GM21529 (cell line): ENCODE data around the gene SNCA.

ENCODE experiments used
- ATAC-seq: cut with Tn5 transposase; IDR thresholded peaks from one replicate; pipeline ENCODE4 v1.9.1; 2021; ENCODE audit not compliant: unreplicated experiment

Gene SNCA

DNA sequence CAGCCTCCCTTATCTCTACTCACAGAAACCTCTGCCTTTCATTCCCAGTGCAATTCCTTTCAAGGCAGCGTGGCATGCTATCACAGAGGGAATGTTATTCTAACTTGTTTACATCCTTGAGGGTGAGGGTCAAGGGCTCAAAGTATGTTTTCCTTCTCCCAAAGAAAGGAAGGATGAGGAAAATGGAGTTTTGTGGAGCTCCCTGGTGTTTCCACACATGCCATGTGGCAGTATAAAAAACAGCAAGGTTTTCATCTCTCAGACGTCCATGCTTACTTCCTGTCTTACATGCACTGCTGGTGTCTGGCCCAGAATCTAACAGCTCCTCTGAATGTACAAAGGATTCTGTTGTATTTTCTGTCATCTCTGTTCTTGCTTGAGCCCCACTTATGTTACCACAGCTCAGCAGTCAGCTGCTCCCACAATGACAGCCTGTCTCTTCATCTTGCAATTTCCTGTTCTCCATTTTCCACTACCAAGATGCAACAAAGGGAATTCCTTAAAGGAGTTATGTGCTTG lies 128.0 kb downstream of the SNCA start:
- no peak for ATAC-seq

DNA sequence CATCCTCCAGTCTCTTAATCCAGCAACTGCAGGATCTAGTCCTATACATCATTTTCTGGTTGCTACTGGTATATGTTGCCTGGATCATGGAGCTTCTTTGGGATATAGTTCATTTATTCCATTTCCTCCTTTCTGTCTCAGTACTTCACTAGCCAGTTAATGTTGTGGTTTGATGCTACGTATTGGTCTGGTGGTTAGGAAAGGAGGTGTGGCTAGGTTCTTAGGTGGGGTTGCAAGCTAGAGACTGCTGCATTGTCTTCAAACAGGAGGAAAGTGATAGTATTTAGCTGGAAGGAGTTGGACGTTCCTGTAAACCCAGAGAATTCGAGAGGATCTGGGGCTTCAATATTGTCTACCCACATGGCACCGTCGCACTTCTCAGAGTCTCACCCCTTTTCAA lies 129.5 kb downstream of the SNCA start:
- ATAC-seq = no peak

DNA sequence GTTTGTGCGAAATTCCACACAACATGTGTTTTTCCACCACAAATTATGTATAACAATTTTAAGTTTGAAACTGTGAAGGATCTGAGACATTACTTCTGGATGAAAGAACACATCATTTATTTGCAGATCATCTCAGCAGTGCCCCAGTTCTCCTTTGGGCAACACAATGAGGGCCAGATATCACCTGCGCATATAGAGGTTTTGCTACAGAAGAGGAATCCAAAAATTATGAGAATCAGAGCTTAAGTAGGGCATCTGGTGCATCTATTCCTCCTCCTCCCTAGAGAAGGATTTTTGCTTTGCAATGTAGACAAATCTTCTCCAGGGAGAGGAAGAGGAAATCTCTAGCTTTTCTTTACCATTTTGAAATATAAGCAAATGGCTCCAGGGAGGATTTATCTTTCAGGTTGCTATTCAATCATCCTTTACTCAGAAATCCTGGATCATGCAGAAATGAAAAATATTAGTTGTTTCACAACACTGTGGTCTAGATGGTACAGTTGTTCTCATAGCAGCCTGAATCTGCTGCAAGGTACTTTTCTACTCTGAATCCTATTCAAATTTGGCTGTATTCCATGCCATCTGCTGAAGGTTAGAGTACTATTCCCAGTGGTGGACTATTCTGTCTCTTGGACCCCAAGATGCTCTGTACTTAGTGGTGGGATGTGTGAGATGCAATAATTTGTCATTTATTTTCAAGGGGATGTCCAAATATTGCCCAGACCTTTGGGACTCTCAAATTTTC lies 132.1 kb downstream of the SNCA start:
- ATAC-seq = no peak

DNA sequence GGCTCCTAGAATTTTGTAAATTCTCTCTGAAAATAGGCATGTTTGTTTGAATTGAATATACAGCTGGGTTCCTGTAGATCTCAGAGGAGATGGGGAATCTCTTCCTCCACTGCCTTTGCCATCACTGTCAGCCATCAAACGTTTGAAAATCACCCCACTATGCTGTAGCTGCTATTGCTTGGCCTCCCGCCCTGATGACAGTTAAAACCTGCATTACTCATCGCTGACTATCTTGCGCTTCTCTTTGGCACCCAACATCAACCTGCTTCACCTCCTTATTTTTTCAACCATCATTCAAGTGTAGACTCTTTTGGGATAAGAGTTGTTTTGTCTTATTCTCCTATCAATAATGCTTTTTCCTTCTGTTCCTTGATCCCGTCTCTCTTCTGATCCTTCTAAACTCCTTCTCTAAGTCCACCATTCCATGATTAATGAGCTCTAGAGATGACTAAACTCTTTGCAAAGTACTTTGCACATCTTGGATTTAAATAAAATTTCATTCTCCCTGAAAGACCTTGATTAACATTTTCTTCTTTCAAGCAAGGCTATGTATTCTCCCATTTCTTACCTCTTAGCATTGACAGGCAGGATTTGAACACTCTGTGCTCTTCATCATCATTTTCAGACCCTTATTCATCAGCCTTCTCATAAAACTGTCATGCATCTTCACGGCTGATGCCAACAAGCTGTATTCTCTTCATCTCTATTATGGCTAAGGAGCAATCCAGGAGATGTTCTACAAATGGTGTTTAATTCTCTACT lies 133.0 kb downstream of the SNCA start:
- ATAC-seq = no peak

DNA sequence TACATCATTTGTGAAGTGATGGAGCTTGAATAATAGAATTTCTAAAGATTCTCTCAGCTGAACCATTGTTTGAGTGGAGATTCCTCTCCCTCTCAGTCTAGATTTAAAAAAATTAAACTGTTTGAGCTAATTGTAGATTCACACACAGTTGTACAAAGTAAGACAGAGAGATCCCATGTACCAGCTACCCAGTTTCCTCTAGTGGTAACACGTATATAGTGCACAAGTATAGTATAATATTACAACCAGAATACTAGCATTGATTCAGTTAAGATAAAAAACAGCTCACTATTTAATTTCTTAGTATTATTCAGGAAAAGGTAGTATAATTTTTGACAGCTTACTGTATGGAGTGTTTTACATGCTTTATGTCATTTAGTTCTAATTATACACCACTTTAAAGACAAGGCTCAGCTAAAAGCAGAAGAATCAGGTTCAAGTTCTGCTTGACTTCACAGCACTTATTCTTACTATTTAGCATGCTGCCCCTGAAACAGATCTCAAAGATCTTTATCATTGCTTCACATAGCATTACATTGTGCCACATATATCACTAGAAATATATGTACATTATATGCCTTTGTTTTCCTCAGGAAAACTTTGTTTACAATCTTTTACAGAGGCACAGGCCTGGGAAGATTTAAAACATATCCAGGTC lies 136.1 kb downstream of the SNCA start:
- ATAC-seq = no peak

DNA sequence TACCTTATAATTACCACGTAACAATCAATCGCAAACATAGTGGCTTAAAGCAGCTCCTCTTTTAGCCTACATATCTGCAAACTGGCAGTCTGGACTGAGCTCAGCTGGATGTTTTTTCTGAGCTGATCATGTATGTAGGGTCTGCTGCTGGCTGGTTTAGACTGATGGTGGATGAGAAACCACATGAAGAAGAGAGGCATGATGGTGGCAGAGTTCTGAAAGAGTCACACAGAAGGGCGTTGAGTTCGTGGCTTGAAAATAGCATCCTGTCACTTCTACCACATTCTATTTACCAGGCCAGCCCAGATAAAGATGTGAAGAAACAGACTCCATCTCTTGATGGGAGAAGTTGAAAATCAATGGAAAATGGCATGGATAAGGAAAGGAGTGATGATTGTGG lies 151.3 kb downstream of the SNCA start:
- no peak for ATAC-seq

DNA sequence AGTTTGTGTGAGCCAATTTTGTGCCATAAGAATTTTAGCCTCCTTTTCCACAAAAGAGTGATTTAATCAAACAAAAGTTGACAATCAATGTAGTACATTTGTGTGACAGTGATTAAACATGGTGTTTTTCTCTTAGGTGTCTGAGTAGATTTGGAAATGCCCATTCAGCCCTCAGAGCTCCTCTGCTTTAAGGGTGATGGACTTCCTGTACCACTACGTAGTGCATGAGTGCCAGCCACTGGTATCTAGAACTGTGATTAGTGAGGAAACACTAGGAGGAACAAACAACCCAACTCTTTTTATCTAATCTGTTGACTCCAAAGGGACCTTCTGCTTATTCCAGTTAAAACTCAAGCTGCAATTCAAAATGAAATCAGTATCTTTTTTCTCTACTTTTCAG lies 151.7 kb downstream of the SNCA start:
- ATAC-seq = no peak

DNA sequence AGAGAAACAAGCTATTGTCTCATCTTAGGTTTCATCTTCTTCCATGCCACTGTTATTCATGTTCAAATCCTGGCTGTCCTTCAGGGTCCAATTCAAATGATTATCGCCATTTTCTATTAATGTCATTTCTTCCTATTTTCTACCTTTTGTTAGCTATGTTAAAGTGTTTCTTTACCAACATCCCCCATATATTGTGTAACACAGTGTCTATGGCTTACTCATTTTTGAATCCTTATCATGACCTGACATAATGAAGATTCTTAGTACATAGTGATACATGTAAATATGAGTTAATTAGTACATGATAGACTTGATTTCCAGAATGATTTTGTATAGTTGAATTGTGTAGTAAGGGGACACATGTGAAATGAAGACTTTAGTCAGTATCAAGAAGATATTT lies 152.4 kb downstream of the SNCA start:
- no peak for ATAC-seq

DNA sequence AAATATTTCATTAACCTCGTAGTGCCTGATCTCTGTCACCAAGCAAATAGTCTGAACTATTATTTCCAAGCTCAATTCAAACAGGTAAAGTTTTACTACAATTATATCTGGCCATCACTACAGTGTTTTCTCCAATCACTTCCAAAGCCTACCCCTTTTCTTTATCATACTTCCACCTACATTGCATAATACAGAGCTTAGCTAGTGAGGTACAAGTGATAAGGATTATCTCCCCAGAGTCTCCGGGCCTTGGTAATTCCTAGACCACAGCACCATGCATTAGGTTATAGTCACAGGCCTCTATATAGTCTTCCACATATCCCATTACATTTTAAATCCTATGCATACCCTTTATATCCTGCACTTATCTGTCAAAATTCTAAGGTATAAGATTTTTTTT lies 154.2 kb downstream of the SNCA start:
- ATAC-seq = no peak

DNA sequence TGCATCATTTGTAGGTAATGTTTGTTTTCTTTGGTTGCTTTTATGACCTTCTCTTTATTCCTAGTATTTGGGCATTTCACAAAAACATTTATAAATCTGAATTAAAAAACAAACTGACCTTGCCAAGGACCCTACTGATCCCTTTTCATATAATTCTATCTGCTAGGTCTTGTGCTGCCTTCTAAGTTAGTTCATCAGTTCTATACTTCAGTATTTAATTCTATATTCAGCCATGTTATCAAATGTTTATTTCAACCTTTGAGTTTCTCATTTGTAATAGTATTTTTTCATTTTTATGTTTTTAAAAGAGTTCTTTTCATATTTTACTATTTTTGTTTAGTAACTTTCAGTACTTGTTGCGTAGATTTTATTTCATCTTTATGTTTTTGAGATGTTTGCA lies 155.3 kb downstream of the SNCA start:
- no peak for ATAC-seq

DNA sequence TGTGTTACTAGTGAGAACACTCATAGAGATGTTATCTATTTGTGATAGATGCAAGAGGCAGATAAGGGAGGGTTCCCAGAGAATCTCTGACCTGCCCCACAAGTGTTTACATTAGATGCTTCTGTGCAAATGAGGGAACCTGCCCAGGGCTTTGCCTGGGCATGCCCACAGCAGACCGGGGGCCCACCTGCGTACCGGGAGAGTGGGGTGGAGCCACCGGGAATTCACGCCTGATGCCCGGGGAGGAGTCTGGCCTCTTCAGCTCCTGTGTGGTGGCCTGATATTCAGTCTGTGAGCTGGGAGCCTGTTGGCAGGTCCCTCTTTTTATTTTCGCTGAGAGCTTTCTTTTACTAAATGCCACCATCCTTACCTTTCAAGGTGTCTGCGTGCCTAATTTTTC lies 155.7 kb downstream of the SNCA start:
- no peak for ATAC-seq

DNA sequence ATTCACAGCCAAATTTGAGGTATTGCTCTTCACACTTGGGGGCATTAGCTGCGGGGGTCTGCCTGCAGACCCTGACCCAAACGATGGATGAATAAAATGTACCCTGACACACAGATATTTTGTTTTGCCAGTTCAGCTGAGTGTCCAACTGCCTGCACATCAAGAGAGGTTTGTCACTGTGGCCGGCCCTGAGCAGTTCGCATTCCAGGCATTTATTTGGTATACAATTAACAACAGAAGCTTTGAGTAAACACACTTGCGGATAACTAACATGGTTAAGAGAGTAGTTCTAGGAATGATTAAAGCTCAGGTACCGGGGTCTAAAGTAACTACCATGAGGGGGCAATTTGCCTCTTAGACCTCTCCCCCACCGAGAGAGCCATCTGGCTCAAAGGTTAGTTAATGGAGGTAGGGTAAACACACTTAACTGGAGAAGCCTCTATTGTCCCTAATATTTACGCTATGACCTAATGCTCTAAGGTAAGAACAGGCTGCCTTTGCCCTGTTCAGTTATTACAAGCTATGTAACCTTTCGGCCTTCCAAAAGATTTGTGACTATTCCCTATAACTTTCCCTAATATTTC lies 162.0 kb downstream of the SNCA start:
- no peak for ATAC-seq
